Right lobe of liver (tissue), 4 donors: ENCODE data around the gene PDGFA.

Experiments
- POLR2A ChIP-seq: fragments of 450-650 bp; IDR thresholded peaks from one replicate; pipeline ENCODE4 v1.6.1; 2017; ENCODE audit warnings: antibody characterized with exemption, mild to moderate bottlenecking
- TF ChIP-seq, protein P1 (sequence below), 4 donors: fragments of 200-600 bp in 3 of 4; fragments of 450-650 bp in 1 of 4; IDR thresholded peaks; one replicate each; pipeline versions ENCODE4 v1.5.1 to v1.8.0; 2016 to 2022; ENCODE audit warnings: antibody characterized with exemption in 4 of 4, mild to moderate bottlenecking in 2 of 4
- donor health status: DM: no; HTN: no; CAD: no.
- donor health status: DM: no; HTN: no; CAD: no.
- donor health status: DM: no; HTN: yes; CAD: no.

DNA sequence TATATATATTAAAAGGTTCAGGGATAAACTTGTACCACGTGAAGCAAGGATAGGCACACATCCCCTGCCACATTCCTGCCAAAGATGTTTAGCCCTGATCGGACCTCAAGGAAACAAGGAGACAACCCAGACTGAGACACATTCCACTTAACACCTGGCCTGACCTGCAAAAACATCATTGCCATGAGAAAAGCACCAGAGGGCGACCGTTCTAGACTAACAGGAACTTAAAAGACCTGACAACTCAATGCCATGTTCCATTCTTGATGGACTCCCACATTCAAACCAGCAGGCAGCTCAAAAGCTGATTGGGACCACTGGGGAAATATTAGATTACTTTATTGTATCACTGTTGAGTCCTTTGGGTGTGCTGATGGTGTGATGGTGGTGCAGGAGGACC lies 8.1 kb upstream of the PDGFA start:
- TF ChIP-seq, protein P1, sequence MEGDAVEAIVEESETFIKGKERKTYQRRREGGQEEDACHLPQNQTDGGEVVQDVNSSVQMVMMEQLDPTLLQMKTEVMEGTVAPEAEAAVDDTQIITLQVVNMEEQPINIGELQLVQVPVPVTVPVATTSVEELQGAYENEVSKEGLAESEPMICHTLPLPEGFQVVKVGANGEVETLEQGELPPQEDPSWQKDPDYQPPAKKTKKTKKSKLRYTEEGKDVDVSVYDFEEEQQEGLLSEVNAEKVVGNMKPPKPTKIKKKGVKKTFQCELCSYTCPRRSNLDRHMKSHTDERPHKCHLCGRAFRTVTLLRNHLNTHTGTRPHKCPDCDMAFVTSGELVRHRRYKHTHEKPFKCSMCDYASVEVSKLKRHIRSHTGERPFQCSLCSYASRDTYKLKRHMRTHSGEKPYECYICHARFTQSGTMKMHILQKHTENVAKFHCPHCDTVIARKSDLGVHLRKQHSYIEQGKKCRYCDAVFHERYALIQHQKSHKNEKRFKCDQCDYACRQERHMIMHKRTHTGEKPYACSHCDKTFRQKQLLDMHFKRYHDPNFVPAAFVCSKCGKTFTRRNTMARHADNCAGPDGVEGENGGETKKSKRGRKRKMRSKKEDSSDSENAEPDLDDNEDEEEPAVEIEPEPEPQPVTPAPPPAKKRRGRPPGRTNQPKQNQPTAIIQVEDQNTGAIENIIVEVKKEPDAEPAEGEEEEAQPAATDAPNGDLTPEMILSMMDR (IDR thresholded peaks at IDR 0.05), result no peak
- TF ChIP-seq POLR2A, result no peak
